GM12875 (cell line): ENCODE data around the gene RAB35.

ENCODE experiments used
- H3K4me3 ChIP-seq: one replicate; pipeline ENCODE4 v1.5.1; 2011; ENCODE audit warnings: low read depth, low read length, control low read depth
- CTCF ChIP-seq: IDR thresholded peaks from 2 replicates; pipeline ENCODE4 v1.5.1; 2011; ENCODE audit warnings: low read depth, mild to moderate bottlenecking, control low read depth, inconsistent platforms, low read length, moderate library complexity, borderline replicate concordance; ENCODE audit not compliant: insufficient read depth

RAB35 gene

GRCh38 chr12:120116792-120117651, 469 bp upstream of the RAB35 start:
- TF ChIP-seq CTCF, result no peak
- peak overlapping the region; percentile 96 for H3K4me3 ChIP-seq

- H3K4me3 ChIP-seq, result peak overlapping the region; percentile 96
- no peak for TF ChIP-seq CTCF
Observed at GRCh38 chr12:120115692-120116440, 687 bp downstream of the RAB35 start.

GRCh38 chr12:120115066-120115465, 1.5 kb downstream of the RAB35 start:
- TF ChIP-seq CTCF, result no peak
- H3K4me3 ChIP-seq, result peak overlapping the region; percentile 96

GRCh38 chr12:120110550-120111501, 5.7 kb downstream of the RAB35 start:
- peak overlapping the region; percentile 33 for H3K4me3 ChIP-seq

GRCh38 chr12:120109570-120110267, 6.8 kb downstream of the RAB35 start:
- no peak overlapping the region for H3K4me3 ChIP-seq
- no peak for TF ChIP-seq CTCF

More at GRCh38 chr12:120110550-120111501, 5.7 kb downstream of the RAB35 start:
- no peak for TF ChIP-seq CTCF

GRCh38 chr12:120106151-120106550, 10.4 kb downstream of the RAB35 start:
- H3K4me3 ChIP-seq, result no peak overlapping the region
- no peak for TF ChIP-seq CTCF
